Brain microvascular endothelial cell (primary cell): ENCODE data around the gene R3HCC1L.
"Not testable (repeated sequence)": the region's sequence is repeated elsewhere in the genome, so short reads cannot be mapped to it uniquely, and the experiment has no call there.

Experiments
- DNase-seq: peaks from one replicate; pipeline ENCODE4 v3.0.0-alpha.2; 2020
- H3K27ac ChIP-seq: fragments of 250-450 bp; sonication (Bioruptor Pico); 2 replicates; pipeline ENCODE4 v1.5.1; 2020; ENCODE audit warnings: mild to moderate bottlenecking, moderate library complexity
- H3K27me3 ChIP-seq: fragments of 250-450 bp; sonication (Bioruptor Pico); replicated peaks from 2 replicates; pipeline ENCODE4 v1.5.1; 2020; ENCODE audit warnings: mild to moderate bottlenecking
- H3K36me3 ChIP-seq: fragments of 250-450 bp; sonication (Bioruptor Pico); replicated peaks from 2 replicates; pipeline ENCODE4 v1.5.1; 2020; ENCODE audit warnings: mild to moderate bottlenecking
- H3K4me3 ChIP-seq: 2 replicates; pipeline ENCODE4 v1.5.1; 2011; ENCODE audit warnings: low read depth, mild to moderate bottlenecking, control low read depth, low read length, moderate library complexity
- in situ Hi-C: cut with HindIII; loops from 2 replicates; pipeline ENCODE4 v1.10.0; 2017; ENCODE audit warnings: low sequenced_read_pairs, low pct_ligation_motif_present
- TF ChIP-seq, protein P1 (sequence below): IDR thresholded peaks from 2 replicates; pipeline ENCODE4 v1.5.1; 2011; ENCODE audit warnings: low read depth, mild to moderate bottlenecking, moderate library complexity, low read length, control low read depth, inconsistent platforms; ENCODE audit errors: missing control alignments

The R3HCC1L gene

DNA sequence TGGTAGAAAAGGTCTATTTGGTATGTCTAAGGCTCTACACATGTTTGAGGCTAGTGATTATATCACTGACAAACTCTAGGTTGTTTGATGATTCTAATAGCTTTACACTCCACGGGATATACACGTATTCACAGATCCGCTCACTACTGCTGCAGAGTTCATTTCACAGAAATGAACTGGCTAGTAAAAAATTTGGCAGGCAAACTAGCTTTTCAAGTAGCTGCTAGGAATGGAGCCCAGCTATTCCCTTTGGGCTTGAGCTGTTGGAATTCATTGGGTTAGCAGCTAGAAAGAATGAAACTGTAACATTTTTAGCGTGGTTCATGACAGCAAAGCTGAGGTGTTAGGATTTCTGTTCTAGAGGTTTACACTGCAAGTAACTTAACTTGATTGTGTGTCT is 37.6 kb downstream of the R3HCC1L start:
- Histone ChIP-seq H3K4me3 (no peak overlapping the region), H3K36me3 (no peaks in the 10 kb centered on the region), H3K27ac (no peak overlapping the region), H3K27me3 (no peaks in the 10 kb centered on the region)
- in situ Hi-C loops = no loop called here
- DNase-seq = no peak
- TF ChIP-seq, protein P1, sequence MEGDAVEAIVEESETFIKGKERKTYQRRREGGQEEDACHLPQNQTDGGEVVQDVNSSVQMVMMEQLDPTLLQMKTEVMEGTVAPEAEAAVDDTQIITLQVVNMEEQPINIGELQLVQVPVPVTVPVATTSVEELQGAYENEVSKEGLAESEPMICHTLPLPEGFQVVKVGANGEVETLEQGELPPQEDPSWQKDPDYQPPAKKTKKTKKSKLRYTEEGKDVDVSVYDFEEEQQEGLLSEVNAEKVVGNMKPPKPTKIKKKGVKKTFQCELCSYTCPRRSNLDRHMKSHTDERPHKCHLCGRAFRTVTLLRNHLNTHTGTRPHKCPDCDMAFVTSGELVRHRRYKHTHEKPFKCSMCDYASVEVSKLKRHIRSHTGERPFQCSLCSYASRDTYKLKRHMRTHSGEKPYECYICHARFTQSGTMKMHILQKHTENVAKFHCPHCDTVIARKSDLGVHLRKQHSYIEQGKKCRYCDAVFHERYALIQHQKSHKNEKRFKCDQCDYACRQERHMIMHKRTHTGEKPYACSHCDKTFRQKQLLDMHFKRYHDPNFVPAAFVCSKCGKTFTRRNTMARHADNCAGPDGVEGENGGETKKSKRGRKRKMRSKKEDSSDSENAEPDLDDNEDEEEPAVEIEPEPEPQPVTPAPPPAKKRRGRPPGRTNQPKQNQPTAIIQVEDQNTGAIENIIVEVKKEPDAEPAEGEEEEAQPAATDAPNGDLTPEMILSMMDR = no peak

DNA sequence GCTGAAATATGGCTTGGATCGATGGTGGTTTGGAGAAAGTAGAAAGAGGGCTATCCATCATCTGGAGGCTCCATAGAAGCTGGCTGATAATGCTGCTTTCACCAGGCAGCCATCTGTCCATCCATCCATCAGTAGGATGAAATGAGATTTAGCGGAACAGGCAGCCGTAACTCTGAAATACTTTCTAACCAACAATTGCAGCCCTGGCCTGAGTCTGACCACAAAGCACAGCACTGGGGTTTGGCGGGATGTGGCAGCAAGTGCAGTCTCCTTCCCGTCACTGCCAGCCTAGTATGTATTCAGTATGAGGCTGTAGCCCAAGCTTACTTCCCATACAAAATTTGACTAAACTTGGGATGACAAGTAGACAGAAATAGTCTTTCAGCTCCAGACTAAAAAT is 38.0 kb downstream of the R3HCC1L start:
- TF ChIP-seq, protein P1 = no peak
- Histone ChIP-seq H3K4me3 (no peak overlapping the region), H3K27ac (no peak overlapping the region), H3K27me3 (no peaks in the 10 kb centered on the region), H3K36me3 (no peaks in the 10 kb centered on the region)
- in situ Hi-C loops = no loop called here
- DNase-seq = no peak

DNA sequence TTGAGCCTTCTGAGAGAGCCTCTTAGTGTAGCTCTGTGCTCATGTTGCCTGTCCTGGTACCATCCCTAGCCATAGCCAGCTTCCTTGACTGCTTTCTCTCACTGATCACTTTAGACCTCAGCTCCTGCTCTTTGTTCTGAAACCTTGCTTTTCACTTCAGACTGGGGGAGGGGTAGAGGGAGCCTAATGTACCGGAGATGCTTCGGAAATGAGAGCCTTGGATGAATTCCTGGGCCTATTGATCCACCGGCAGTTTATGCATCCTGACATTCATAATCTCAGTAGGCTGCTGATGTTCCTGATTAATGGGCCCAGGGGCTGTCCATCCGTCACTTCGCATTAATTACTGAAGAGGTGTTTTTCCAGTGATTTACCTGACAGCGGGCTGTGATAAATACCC is 38.8 kb downstream of the R3HCC1L start:
- Histone ChIP-seq H3K36me3 (no peaks in the 10 kb centered on the region), H3K27ac (no peak overlapping the region), H3K4me3 (no peak overlapping the region), H3K27me3 (no peaks in the 10 kb centered on the region)
- in situ Hi-C loops = no loop called here
- TF ChIP-seq, protein P1 = no peak
- DNase-seq = no peak

DNA sequence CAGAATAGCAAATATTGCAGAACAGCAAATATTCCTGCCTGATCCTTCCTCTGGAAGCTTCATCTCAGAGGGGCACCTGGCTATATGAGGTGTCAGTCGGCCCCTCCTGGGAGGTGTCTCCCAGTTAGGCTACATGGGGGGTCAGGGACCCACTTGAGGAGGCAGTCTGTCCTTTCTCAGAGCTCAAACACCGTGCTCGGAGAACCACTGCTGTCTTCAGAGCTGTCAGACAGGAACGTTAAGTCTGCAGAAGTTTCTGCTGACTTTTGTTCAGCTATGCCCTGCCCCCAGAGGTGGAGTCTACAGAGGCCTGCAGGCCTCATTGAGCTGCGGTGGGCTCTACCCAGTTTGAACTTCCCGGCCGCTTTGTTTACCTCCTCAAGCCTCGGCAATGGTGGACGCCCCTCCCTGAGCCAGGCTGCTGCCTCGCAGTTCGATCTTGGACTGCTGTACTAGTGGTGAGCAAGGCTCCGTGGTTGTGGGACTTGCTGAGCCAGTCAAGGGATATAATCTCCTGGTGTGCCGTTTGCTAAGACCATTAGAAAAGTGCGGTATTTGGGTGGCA is 48.0 kb downstream of the R3HCC1L start:
- DNase-seq, in situ Hi-C loops, H3K36me3 ChIP-seq: not testable (repeated sequence)

DNA sequence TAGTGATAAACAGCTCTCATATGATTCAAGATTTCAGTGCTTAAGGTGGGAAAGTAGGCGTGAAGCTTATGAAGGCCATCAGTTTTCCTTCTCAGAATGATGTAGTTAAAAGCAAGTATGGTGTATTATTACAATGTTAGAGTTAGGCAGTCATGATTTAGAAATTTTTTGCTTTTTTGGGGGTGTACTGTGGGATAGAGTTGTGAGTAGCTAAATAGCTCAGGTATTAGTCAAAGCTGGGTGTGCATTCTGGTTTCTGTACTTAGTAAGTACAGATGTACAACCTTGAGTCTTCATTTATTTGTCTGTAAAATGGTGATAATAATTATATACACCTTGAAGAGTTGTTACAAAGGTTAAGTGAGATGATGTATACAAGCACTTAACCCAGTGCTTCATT is 52.2 kb downstream of the R3HCC1L start:
- Histone ChIP-seq H3K27ac (no peak overlapping the region), H3K36me3 (no peaks in the 10 kb centered on the region), H3K4me3 (no peak overlapping the region), H3K27me3 (no peaks in the 10 kb centered on the region)
- TF ChIP-seq, protein P1 = no peak
- in situ Hi-C loops = no loop called here
- no peak for DNase-seq

More for the DNA sequence above, 48.0 kb downstream of the R3HCC1L start:
- not testable (repeated sequence) for H3K27me3 ChIP-seq, H3K27ac ChIP-seq, H3K4me3 ChIP-seq

DNA sequence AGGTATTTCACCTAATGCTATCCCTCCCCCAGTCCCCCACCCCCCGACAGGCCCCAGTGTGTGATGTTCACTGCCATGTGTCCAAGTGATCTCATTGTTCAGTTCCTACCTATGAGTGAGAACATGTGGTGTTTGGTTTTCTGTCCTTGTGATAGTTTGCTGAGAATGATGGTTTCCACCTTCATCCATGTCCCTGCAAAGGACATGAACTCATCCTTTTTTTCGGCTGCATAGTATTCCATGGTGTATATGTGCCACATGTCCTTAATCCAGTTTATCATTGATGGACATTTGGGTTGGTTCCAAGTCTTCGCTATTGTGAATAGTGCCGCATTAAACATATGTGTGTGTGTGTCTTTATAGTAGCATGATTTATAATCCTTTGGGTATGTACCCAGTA is 56.3 kb downstream of the R3HCC1L start:
- H3K36me3 ChIP-seq, DNase-seq, H3K4me3 ChIP-seq, in situ Hi-C loops, H3K27me3 ChIP-seq, H3K27ac ChIP-seq: not testable (repeated sequence)

DNA sequence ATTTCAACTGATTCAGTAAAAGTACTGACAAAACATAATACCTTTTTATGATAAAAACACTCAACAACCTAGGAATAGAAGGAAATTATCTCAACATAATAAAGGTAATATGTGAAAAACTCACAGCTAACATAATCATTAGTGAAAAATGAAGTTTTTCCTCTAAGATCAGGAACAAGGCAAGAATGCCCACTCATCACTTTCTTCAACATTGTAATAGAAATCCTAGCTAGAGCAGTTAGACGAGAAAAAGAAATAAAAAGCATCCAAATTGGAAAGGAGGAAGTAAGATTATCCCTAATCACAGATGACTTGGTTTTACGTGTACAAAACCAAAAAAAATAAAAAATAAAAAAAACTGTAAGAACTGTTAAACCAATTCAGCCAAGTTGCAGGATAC is 58.6 kb downstream of the R3HCC1L start:
- DNase-seq = no peak
- in situ Hi-C loops = no loop called here
- TF ChIP-seq, protein P1 = no peak
- H3K27ac ChIP-seq = no peak overlapping the region
- no peaks in the 10 kb centered on the region for H3K27me3 ChIP-seq
- H3K36me3 ChIP-seq = no peaks in the 10 kb centered on the region
- H3K4me3 ChIP-seq = no peak overlapping the region
